Inflammatory macrophage treated with lipopolysaccharide for 1 hour (primary cell): ENCODE data around the gene NXPH4.

Experiments
- DNase-seq, 2 donors: peaks; one replicate each; pipeline ENCODE4 v3.0.0-alpha.2; 2020 to 2022

Gene NXPH4

GRCh38 chr12:57233357-57234232, 17.0 kb downstream of the NXPH4 start:
- DNase-seq, result peak; percentile 50 to 76

GRCh38 chr12:57234233-57234570, 17.6 kb downstream of the NXPH4 start:
- DNase-seq, result no peak

- DNase-seq, result peak; percentile 60 to 67
These were observed 18.0 kb downstream of the NXPH4 start for GRCh38 chr12:57234571-57235016.

- DNase-seq, result no peak
These were observed 18.6 kb downstream of the NXPH4 start for GRCh38 chr12:57235017-57235727.

- no peak for DNase-seq
These were observed 19.1 kb downstream of the NXPH4 start for GRCh38 chr12:57235728-57236131.

GRCh38 chr12:57236201-57236924, 19.8 kb downstream of the NXPH4 start:
- no peak for DNase-seq

GRCh38 chr12:57236925-57237595, 20.5 kb downstream of the NXPH4 start:
- no peak for DNase-seq

GRCh38 chr12:57237596-57237931, 21.0 kb downstream of the NXPH4 start:
- no peak for DNase-seq

GRCh38 chr12:57237932-57238853, 21.6 kb downstream of the NXPH4 start:
- DNase-seq, result no peak

GRCh38 chr12:57238854-57239554, 22.4 kb downstream of the NXPH4 start:
- peak; percentile 72 to 98 for DNase-seq

- no peak for DNase-seq
These were observed 23.0 kb downstream of the NXPH4 start for GRCh38 chr12:57239587-57240065.

- DNase-seq, result peak; percentile 40 to 47
These were observed 23.7 kb downstream of the NXPH4 start for GRCh38 chr12:57240066-57240921.

GRCh38 chr12:57240926-57241401, 24.4 kb downstream of the NXPH4 start:
- DNase-seq, result no peak

- DNase-seq, result no peak
These were observed 25.1 kb downstream of the NXPH4 start for GRCh38 chr12:57241402-57242310.

- DNase-seq, result no peak
These were observed 25.7 kb downstream of the NXPH4 start for GRCh38 chr12:57242329-57242690.

- DNase-seq, result peak in 1 of 2 donors; percentile 59
These were observed 26.3 kb downstream of the NXPH4 start for GRCh38 chr12:57242691-57243454.

- peak in 1 of 2 donors; percentile 87 for DNase-seq
These were observed 27.1 kb downstream of the NXPH4 start for GRCh38 chr12:57243521-57244311.
